Kidney (tissue), 14 donors: ENCODE measurements around the gene STX1B. TPM values are rescaled to one million over a fixed set of nuclear protein-coding genes. Genes with fewer than 3 reads are reported as not detected.

Source experiments
- DNase-seq, 5 donors: peaks; one replicate each; pipeline ENCODE4 v3.0.0-alpha.2; 2013 to 2020
- FAIRE-seq: peaks from 2 replicates; lab custom pipeline; 2012; peaks lifted over from hg19 to GRCh38; lab: Jason Lieb, UNC
- H3K27ac ChIP-seq, 2 donors: one replicate each; pipeline ENCODE4 v1.7.0; 2013; ENCODE audit warnings: low read depth in 2 of 2, low read length in 2 of 2, inconsistent platforms in 1 of 2
- H3K27me3 ChIP-seq: one replicate; pipeline ENCODE4 v1.7.1; 2013; ENCODE audit warnings: low read length, inconsistent platforms; ENCODE audit not compliant: control insufficient read depth, insufficient read depth
- H3K36me3 ChIP-seq, 3 donors: one replicate each; pipeline versions ENCODE4 v1.7.0 to v1.7.1; 2013; ENCODE audit warnings: low read length in 3 of 3, control low read depth in 1 of 3, inconsistent platforms in 1 of 3; ENCODE audit not compliant: insufficient read depth in 3 of 3, control insufficient read depth in 2 of 3
- H3K4me1 ChIP-seq, 3 donors: one replicate each; pipeline versions ENCODE4 v1.7.0 to v1.7.1; 2013; ENCODE audit warnings: low read length in 3 of 3, inconsistent platforms in 1 of 3, low read depth in 1 of 3; ENCODE audit not compliant: control insufficient read depth in 2 of 3, insufficient read depth in 2 of 3
- H3K4me3 ChIP-seq, 3 donors: one replicate each; pipeline versions ENCODE4 v1.7.0 to v1.8.1; 2013; ENCODE audit warnings: low read length in 3 of 3, control low read depth in 1 of 3, inconsistent platforms in 1 of 3
- H3K9ac ChIP-seq, 3 donors: one replicate each; pipeline versions ENCODE4 v1.7.0 to v1.7.1; 2013; ENCODE audit warnings: low read length in 3 of 3, control low read depth in 1 of 3, inconsistent platforms in 1 of 3
- H3K9me3 ChIP-seq, 3 donors: one replicate each; pipeline versions ENCODE4 v1.7.0 to v1.7.1; 2013; ENCODE audit warnings: low read length in 3 of 3, control low read depth in 1 of 3, inconsistent platforms in 1 of 3; ENCODE audit not compliant: control insufficient read depth in 2 of 3, insufficient read depth in 1 of 3
- CTCF ChIP-seq: IDR thresholded peaks from 3 replicates; pipeline ENCODE4 v1.5.1; 2012; ENCODE audit warnings: mild to moderate bottlenecking, moderate library complexity, borderline replicate concordance; ENCODE audit not compliant: insufficient read depth; ENCODE audit errors: extremely low read depth
- intact Hi-C: fragments of 100-400 bp; cut with DNase I; formaldehyde crosslinking; loops from one replicate; pipeline ENCODE4 v1.11.1; 2022
- polyA plus RNA-seq: library from polyadenylated mRNA; stranded (reverse); fragments of 350-450 nt; fragmentation: Illumina TruSeq; extraction: RNeasy Lipid Tissue Mini Kit (QIAGEN cat#74804); gene quantifications from one replicate; pipeline ENCODE4 v1.2.3, GENCODE V29; 2014; ENCODE audit warnings: low read depth, low replicate concordance; ENCODE audit not compliant: insufficient read depth
- total RNA-seq: library from RNA; stranded (reverse); fragmentation: NEBNext Ultra II Directional; extraction: Animal tissue kit (Norgen Biotek cat#: 25700); gene quantifications from one replicate; pipeline ENCODE4 v1.2.1, GENCODE V29; 2021
- donor health status: control.
- donor health status: control.
- donor health status: control.
- donor health status: control.
- donor health status: control.
- donor health status: DM: yes; HTN: yes; CAD: no.
- donor health status: Normal renal cell carcinoma (clear cell type).

The STX1B gene
- total and polyA plus RNA-seq, 2 donors from 2014 or later = 0.22 to 1.7 TPM

GRCh38 chr16:30982548-30983288, 27.7 kb downstream of the STX1B start:
- DNase-seq = no peak
- no peaks in the 10 kb centered on the region for H3K9me3 ChIP-seq
- H3K4me1 ChIP-seq = peaks cover 0 to 9% (median 5%) of the 10 kb centered on the region in 3 donors
- H3K36me3 ChIP-seq = peaks cover 0 to 16% (median 4%) of the 10 kb centered on the region in 3 donors
- no peak for TF ChIP-seq CTCF
- intact Hi-C loops = loop anchor here (10.0 kb wide), 1 partner anchor 462 kb away; the partner anchor contains the start of gene ZNF843
- H3K27ac ChIP-seq = no peak overlapping the region
- no peak overlapping the region for H3K9ac ChIP-seq
- no peaks in the 10 kb centered on the region for H3K27me3 ChIP-seq
- H3K4me3 ChIP-seq = no peak overlapping the region
- FAIRE-seq = no peak

- intact Hi-C loops = loop anchor here (10.0 kb wide), 1 partner anchor 464 kb away; the partner anchor contains the start of gene ZNF843
- no peak for FAIRE-seq
- H3K27ac ChIP-seq = no peak overlapping the region
These were observed 29.5 kb downstream of the STX1B start for GRCh38 chr16:30980959-30981358.

GRCh38 chr16:30980434-30980833, 30.0 kb downstream of the STX1B start:
- H3K4me3 ChIP-seq = no peak overlapping the region
- H3K27me3 ChIP-seq = no peaks in the 10 kb centered on the region
- peaks cover 0 to 31% (median 16%) of the 10 kb centered on the region in 3 donors for H3K36me3 ChIP-seq
- H3K27ac ChIP-seq = no peak overlapping the region
- peaks cover 0 to 3% (median 0%) of the 10 kb centered on the region in 3 donors for H3K4me1 ChIP-seq
- no peak overlapping the region for H3K9ac ChIP-seq
- intact Hi-C loops = loop anchor here (10.0 kb wide), 1 partner anchor 464 kb away; the partner anchor contains the start of gene ZNF843
- FAIRE-seq (no peak), DNase-seq (no peak)
- no peak for TF ChIP-seq CTCF
- H3K9me3 ChIP-seq = no peaks in the 10 kb centered on the region

More at GRCh38 chr16:30980959-30981358, 29.5 kb downstream of the STX1B start:
- Histone ChIP-seq H3K36me3 (peaks cover 0 to 25% (median 13%) of the 10 kb centered on the region in 3 donors), H3K27me3 (no peaks in the 10 kb centered on the region), H3K9ac (no peak overlapping the region), H3K4me3 (no peak overlapping the region), H3K9me3 (no peaks in the 10 kb centered on the region), H3K4me1 (peaks cover 0 to 8% (median 5%) of the 10 kb centered on the region in 3 donors)
- TF ChIP-seq CTCF = no peak
- no peak for DNase-seq
